ENCODE results near the gene LCE1C. TPM values are rescaled to one million over a fixed set of nuclear protein-coding genes. Genes with fewer than 3 reads are reported as not detected.

Gene LCE1C
- 1,000 to 10,000 TPM; 1,701 to 2,689 (median 2,386) TPM for total RNA-seq

DNA sequence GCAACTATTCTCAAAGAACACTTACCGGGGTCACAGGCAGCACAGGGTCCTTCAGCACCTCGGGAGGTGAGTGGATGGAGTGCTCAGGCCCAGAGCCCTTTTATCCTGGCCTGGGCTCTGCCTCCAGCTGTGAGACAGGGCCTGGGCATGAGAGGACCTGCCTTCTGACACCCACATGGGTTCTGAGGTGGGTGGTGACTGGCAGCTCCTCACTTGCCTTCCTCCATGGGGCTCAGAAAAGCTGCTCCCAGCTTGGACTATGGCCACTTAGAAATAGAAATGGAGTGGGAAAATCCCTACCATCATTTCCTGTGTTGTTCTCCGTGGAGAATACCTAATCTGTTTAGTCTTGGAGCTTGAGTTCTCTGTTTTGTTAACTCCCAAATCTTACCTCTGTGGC, at the start of gene LCE1C:
Gene LCE1C (minus strand): TSS at position 76 of the 400 bp plus-strand sequence. CDS start 1,173 bp downstream, outside the sequence.
- DNase-seq (ENCODE audit: low spot score in 2 of 2): no peak
- no peak within 1 kb of the TSS for H3K4me3 ChIP-seq (ENCODE audit: low read depth, poor library complexity, severe bottlenecking)
- no peak for TF ChIP-seq POLR2A (IDR thresholded peaks at IDR 0.05)
- TF ChIP-seq CTCF (IDR thresholded peaks at IDR 0.05): no peak
- intact Hi-C loops (cut with DNase I; ENCODE audit: low total_unique reads): no loop called here
- WGBS, 2 donors: 35 to 38% methylated on average over 3 of the region's 3 CpGs

DNA sequence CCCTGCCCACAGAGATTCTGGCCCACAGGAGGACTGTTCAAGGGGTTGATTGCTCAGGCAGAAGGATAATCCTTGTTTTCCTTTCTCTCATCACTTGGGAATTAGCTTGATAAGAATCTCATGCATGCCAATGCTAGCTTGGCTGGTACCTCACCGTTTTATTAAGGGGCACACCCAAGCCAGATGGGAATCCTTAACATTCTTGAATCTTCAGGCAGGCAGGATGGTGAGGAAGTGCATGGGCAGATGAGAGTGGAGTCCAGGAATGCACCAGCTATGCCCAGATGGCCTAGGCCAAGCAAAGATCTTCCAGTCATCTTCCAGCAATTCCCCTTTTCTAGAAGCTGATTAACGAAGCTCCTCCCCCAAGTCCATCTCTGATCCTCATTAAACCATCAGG, 49.2 kb upstream of the LCE1C start:
- no peak for DNase-seq (ENCODE audit: low spot score in 2 of 2)
- TF ChIP-seq CTCF (IDR thresholded peaks at IDR 0.05) (no peak), POLR2A (IDR thresholded peaks at IDR 0.05) (no peak)
- intact Hi-C loops (cut with DNase I; ENCODE audit: low total_unique reads): no loop called here
- H3K4me3 ChIP-seq (ENCODE audit: low read depth, poor library complexity, severe bottlenecking): no peak overlapping the region
- WGBS, 2 donors: 34 to 36% methylated on average over 2 of the region's 2 CpGs

DNA sequence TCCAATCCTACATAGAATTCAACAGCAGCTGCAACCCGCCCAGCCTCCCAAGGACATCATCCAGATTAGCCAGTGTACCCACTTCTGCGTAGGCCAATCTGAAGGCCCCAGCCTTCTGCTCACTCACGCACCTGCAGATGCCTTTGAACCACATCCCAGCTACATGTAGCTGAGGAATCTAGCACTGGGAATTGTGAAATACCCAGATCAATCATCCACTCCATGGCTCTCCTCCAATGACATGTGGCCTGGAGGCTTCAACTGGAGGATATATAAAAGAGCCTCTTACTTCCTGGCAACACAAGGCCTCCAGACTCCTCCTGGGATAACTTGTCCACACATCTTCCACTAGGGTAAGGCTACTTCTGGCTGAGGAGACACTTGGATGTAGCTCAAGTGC, 36.1 kb upstream of the LCE1C start, which contains the start of gene LCE6A:
Gene LCE6A (plus strand): TSS at position 301 of the 400 bp plus-strand sequence. CDS start 665 bp downstream, outside the sequence.
- WGBS, 2 donors: 62 to 63% methylated on average over 3 of the region's 3 CpGs
- intact Hi-C loops (cut with DNase I; ENCODE audit: low total_unique reads): no loop called here
- no peak for TF ChIP-seq CTCF (IDR thresholded peaks at IDR 0.05)
- no peak for TF ChIP-seq POLR2A (IDR thresholded peaks at IDR 0.05)
- no peak for DNase-seq (ENCODE audit: low spot score in 2 of 2)
- H3K4me3 ChIP-seq (ENCODE audit: low read depth, poor library complexity, severe bottlenecking): no peak within 1 kb of the TSS

DNA sequence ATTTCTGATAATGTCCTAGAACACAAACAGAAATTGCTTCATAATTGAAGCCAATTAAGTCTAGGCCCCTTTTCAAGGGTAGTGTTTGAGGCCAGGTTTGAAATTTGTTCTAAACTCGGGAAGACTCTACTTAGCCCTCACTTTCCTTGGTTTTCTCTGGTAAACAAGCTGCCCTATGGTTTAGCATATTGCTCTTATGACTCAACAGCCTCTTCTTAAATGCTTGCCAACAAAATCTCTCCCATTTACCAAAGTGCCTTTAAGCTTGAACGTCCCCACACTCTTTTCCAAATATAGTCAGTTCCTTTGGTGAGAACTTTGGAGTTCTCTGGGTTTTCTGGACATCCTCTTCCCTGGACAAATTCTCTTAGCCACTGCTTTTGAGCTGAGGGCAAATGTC, 30.4 kb upstream of the LCE1C start:
- H3K4me3 ChIP-seq (ENCODE audit: low read depth, poor library complexity, severe bottlenecking): no peak overlapping the region
- intact Hi-C loops (cut with DNase I; ENCODE audit: low total_unique reads): no loop called here
- DNase-seq (ENCODE audit: low spot score in 2 of 2): no peak
- 26 to 37% methylated on average over 2 of the region's 2 CpGs for WGBS, 2 donors
- TF ChIP-seq POLR2A (IDR thresholded peaks at IDR 0.05) (no peak), CTCF (IDR thresholded peaks at IDR 0.05) (no peak)

- H3K4me3 ChIP-seq (ENCODE audit: low read depth, poor library complexity, severe bottlenecking): no peak within 1 kb of the TSS
- TF ChIP-seq POLR2A (IDR thresholded peaks at IDR 0.05): no peak
- no peak for DNase-seq (ENCODE audit: low spot score in 2 of 2)
- intact Hi-C loops (cut with DNase I; ENCODE audit: low total_unique reads): no loop called here
- WGBS, 2 donors: 78 to 87% methylated on average over 2 of the region's 2 CpGs
Observed at GRCh38 chr1:152827173-152827572, 20.7 kb upstream of the LCE1C start, which contains the start of gene LCE1A. TSS of gene LCE1A (plus strand) at chr1:152827473. CDS start at chr1:152827473, 0 bp downstream.

- no peak for DNase-seq (ENCODE audit: low spot score in 2 of 2)
- TF ChIP-seq POLR2A (IDR thresholded peaks at IDR 0.05) (no peak), CTCF (IDR thresholded peaks at IDR 0.05) (no peak)
- intact Hi-C loops (cut with DNase I; ENCODE audit: low total_unique reads): no loop called here
- H3K4me3 ChIP-seq (ENCODE audit: low read depth, poor library complexity, severe bottlenecking): no peak overlapping the region
Observed at GRCh38 chr1:152824964-152825363, 18.5 kb upstream of the LCE1C start.

Measured in lower leg skin (tissue), 4 donors.